Hepatocyte (in vitro differentiated cells): Measurements from ENCODE around the gene LSM12. TPM values are rescaled to one million over a fixed set of nuclear protein-coding genes. Genes with fewer than 3 reads are reported as not detected.
"Not testable (repeated sequence)": the region's sequence is repeated elsewhere in the genome, so short reads cannot be mapped to it uniquely, and the experiment has no call there.

Experiments
- DNase-seq: peaks from one replicate; pipeline ENCODE4 v3.0.0-alpha.2; 2016; ENCODE audit warnings: low spot score
- H2AFZ ChIP-seq: fragments of 200-600 bp; sonication (generic); 2 replicates; pipeline ENCODE4 v1.6.0; 2016; ENCODE audit warnings: antibody characterized with exemption, mild to moderate bottlenecking
- H3K27ac ChIP-seq: fragments of 200-600 bp; sonication (generic); 2 replicates; pipeline ENCODE4 v1.5.1; 2016; ENCODE audit warnings: mild to moderate bottlenecking
- H3K27me3 ChIP-seq: fragments of 200-600 bp; sonication (generic); 2 replicates; pipeline ENCODE4 v1.6.1; 2016
- H3K36me3 ChIP-seq: fragments of 200-600 bp; sonication (generic); replicated peaks from 2 replicates; pipeline ENCODE4 v1.5.1; 2016; ENCODE audit warnings: low read depth; ENCODE audit not compliant: insufficient read depth
- H3K4me1 ChIP-seq: fragments of 200-600 bp; sonication (generic); 2 replicates; pipeline ENCODE4 v1.5.1; 2016; ENCODE audit warnings: mild to moderate bottlenecking, moderate library complexity; ENCODE audit not compliant: insufficient read depth
- H3K4me2 ChIP-seq: fragments of 200-600 bp; sonication (generic); 2 replicates; pipeline ENCODE4 v1.6.0; 2016
- H3K4me3 ChIP-seq: fragments of 200-600 bp; sonication (generic); 2 replicates; pipeline ENCODE4 v1.5.1; 2016; ENCODE audit warnings: mild to moderate bottlenecking
- H3K79me2 ChIP-seq: fragments of 200-600 bp; sonication (generic); 2 replicates; pipeline ENCODE4 v1.6.0; 2017; ENCODE audit warnings: mild to moderate bottlenecking
- H3K9me2 ChIP-seq: fragments of 200-600 bp; sonication (generic); replicated peaks from 2 replicates; pipeline ENCODE4 v1.6.0; 2017; ENCODE audit warnings: mild to moderate bottlenecking; ENCODE audit not compliant: insufficient read depth
- H3K9me3 ChIP-seq: fragments of 200-600 bp; sonication (generic); 2 replicates; pipeline ENCODE4 v1.5.1; 2016; ENCODE audit warnings: low read depth, mild to moderate bottlenecking
- H4K20me1 ChIP-seq: fragments of 200-600 bp; sonication (generic); 2 replicates; pipeline ENCODE4 v1.6.0; 2016; ENCODE audit warnings: mild to moderate bottlenecking; ENCODE audit not compliant: insufficient read depth, poor library complexity, severe bottlenecking
- EZH2 ChIP-seq: fragments of 200-600 bp; sonication (generic); IDR thresholded peaks from 2 replicates; pipeline ENCODE4 v1.6.1; 2016; ENCODE audit warnings: antibody characterized with exemption, mild to moderate bottlenecking, borderline replicate concordance
- EZH2phosphoT487 ChIP-seq: fragments of 200-600 bp; sonication (generic); IDR thresholded peaks from one replicate; pipeline ENCODE4 v1.6.1; 2018; ENCODE audit warnings: antibody characterized with exemption, mild to moderate bottlenecking, low read depth, moderate library complexity; ENCODE audit not compliant: unreplicated experiment, severe bottlenecking
- WGBS: methylation state at CpG from one replicate; pipeline ENCODE4 v1.1.6; 2016; ENCODE audit warnings: low lambda C conversion rate; ENCODE audit errors: missing lambda C conversion rate; 5-methylcytosine and 5-hydroxymethylcytosine counted together
- polyA plus RNA-seq: library from polyadenylated mRNA; unstranded; fragments of >200 nt; fragmentation: Nextera tagmentation; extraction: Ambion mirVana; gene quantifications from 2 replicates; pipeline ENCODE4 v1.2.1, GENCODE V29; 2016
- total RNA-seq: library from RNA; depleted of rRNA; stranded (reverse); fragments of >200 nt; gene quantifications from 2 replicates; pipeline ENCODE4 v1.2.3, GENCODE V29; 2014
- TF ChIP-seq, protein P1 (sequence below): fragments of 200-600 bp; sonication (generic); IDR thresholded peaks from 2 replicates; pipeline ENCODE4 v1.5.1; 2016; ENCODE audit warnings: antibody characterized with exemption, mild to moderate bottlenecking; ENCODE audit not compliant: poor library complexity

Gene LSM12
- total and polyA plus RNA-seq, 2 experiments from 2014 or later = 40.4 to 44.5 TPM

DNA sequence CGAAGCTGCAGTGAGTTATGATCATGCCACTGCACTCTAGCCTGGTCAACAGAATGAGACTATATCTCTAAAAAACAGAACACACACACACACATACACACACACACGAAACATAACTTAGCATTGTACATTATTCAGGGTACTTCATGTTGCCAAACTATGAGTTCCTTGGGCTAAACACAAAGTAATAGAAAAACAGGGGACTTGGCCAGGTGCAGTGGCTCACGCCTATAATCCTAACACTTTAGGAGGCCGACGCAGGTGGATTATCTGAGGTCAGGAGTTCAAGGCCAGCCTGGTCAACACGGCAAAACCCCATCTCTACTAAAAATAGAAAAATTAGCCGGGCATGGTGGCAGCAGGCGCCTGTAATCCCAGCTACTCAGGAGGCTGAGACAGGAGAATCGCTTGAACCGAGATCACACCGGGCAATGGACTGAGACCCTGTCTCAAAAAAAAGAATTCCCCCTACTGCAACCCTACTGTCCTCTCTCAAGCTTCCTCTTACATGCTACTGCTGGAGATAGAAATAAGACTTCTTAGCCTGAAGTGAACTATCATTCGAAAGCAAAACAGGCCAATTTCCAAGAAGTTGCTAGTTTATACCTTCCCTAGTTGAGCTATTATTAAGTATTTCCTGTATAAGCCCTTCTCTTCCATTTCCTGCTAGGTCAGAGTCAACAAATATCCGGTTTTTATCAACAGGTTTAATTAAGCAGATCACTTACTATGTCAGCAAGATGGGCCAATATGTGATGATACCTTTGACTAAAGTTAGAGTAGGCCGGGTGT is 7.2 kb downstream of the LSM12 start:
- Histone ChIP-seq H4K20me1 (peaks cover 55% of the 10 kb centered on the region), H3K9me2 (no peaks in the 10 kb centered on the region), H3K79me2 (peaks cover 100% of the 10 kb centered on the region), H3K4me2 (no peak overlapping the region), H3K9me3 (no peaks in the 10 kb centered on the region), H3K4me1 (peaks cover 1% of the 10 kb centered on the region), H3K36me3 (peaks cover 5% of the 10 kb centered on the region), H3K27me3 (no peaks in the 10 kb centered on the region), H3K27ac (no peak overlapping the region), H3K4me3 (no peak overlapping the region), H2AFZ (no peak overlapping the region)
- WGBS = 90% methylated on average over 14 of the region's 14 CpGs
- no peak for TF ChIP-seq EZH2phosphoT487
- TF ChIP-seq, protein P1, sequence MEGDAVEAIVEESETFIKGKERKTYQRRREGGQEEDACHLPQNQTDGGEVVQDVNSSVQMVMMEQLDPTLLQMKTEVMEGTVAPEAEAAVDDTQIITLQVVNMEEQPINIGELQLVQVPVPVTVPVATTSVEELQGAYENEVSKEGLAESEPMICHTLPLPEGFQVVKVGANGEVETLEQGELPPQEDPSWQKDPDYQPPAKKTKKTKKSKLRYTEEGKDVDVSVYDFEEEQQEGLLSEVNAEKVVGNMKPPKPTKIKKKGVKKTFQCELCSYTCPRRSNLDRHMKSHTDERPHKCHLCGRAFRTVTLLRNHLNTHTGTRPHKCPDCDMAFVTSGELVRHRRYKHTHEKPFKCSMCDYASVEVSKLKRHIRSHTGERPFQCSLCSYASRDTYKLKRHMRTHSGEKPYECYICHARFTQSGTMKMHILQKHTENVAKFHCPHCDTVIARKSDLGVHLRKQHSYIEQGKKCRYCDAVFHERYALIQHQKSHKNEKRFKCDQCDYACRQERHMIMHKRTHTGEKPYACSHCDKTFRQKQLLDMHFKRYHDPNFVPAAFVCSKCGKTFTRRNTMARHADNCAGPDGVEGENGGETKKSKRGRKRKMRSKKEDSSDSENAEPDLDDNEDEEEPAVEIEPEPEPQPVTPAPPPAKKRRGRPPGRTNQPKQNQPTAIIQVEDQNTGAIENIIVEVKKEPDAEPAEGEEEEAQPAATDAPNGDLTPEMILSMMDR = no peak
- TF ChIP-seq EZH2 = no peak
- no peak for DNase-seq

DNA sequence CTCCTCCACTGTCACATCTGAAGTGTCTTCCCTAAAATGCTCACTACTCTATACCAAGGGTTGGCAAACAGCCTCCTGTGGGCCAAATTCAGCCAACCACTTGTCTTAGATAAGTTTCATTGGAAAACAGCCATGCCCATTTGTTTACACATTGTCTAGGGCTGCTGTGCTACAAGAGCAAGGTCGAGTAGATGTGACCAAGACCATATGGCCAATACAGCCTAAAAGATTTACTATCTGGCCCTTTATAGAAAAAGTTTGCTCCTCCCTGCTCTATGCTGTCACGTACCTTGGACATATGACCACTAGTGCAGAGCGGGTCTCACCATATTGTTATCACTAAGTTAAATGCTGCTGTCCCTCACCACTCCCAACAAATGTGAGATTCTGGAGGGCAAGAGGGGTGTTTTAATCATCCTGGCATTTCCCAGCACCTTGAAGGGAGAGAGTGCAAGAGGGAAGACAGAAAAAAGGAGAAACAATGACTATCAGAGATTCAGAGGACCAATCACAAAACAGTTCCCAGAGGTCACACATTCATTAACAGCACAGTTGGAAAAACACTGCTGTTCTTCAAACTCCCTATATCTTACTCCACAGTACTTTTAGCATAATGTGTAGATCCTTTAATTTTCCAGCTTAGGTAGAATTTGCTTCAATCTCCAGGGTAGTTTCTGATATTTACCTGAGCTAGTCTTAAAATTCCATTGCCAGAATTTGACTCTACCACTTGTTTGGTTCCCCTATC is 13.2 kb downstream of the LSM12 start:
- Histone ChIP-seq H3K4me1 (no peaks in the 10 kb centered on the region), H3K4me2 (no peak overlapping the region), H3K9me2 (no peaks in the 10 kb centered on the region), H4K20me1 (peaks cover 48% of the 10 kb centered on the region), H3K36me3 (no peaks in the 10 kb centered on the region), H3K27ac (no peak overlapping the region), H3K4me3 (no peak overlapping the region), H3K27me3 (no peaks in the 10 kb centered on the region), H3K9me3 (no peaks in the 10 kb centered on the region), H2AFZ (no peak overlapping the region), H3K79me2 (peaks cover 94% of the 10 kb centered on the region)
- TF ChIP-seq, protein P1 = no peak
- no peak for TF ChIP-seq EZH2
- TF ChIP-seq EZH2phosphoT487 = no peak
- WGBS = 80% methylated on average over 3 of the region's 3 CpGs
- no peak for DNase-seq

DNA sequence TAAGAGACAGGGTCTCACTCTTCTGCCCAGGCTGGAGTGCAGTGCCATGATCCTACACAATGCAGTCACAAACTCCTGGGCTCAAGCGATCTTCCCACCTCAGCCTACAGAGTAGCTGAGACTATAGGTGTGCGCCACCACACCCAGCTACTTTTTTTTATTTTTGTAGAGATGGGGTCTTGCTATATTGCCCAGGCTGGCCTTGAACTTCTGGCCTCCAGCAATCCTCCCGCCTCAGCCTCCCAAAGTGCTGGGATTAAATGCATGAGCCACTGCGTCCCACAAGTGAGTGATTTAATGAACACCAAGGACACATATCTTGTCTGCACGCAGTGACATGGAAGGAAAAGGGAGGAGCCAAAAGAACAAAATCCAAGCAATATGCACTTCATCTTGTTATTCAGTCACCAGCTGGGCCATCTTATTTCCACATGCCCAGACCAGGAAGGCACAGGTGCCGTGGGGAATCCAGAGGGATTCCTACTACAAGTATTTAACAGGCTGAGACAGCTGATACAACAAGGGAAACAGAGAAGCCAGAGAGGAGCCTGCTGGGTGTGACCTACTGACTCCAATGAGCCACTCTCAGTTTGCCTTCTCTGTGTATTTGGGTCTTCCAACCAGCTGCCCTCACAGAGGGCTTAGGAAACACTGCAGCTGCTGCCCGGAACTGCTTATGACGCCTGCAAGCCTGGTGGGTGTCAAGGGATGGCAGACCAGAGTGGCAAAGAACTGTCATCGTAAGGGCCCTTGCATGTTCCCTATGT is 17.0 kb downstream of the LSM12 start:
- no peak for TF ChIP-seq EZH2phosphoT487
- no peak for TF ChIP-seq EZH2
- TF ChIP-seq, protein P1 = no peak
- H3K79me2 ChIP-seq = peaks cover 90% of the 10 kb centered on the region

DNA sequence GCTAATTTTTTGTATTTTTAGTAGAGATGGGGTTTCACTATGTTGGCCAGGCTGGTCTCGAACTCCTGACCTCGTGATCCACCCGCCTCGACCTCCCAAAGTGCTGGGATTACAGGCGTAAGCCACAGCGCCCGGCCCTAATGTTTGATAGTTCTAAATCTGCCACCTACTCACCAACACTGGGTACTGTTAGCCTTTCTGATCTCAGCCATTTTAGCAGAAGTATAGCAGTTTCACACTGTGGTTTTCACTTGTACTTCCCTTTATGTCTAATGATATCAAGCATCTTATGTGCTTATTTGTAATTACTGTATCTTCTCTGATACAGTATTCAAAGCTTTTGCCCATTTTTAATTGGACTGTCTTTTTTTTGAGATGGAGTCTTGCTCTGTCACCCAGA is 19.6 kb downstream of the LSM12 start:
- H2AFZ ChIP-seq, H3K4me1 ChIP-seq, H3K4me2 ChIP-seq, H3K9me2 ChIP-seq, H3K9me3 ChIP-seq, H3K4me3 ChIP-seq, H3K27me3 ChIP-seq, H3K36me3 ChIP-seq, H3K27ac ChIP-seq, DNase-seq: not testable (repeated sequence)
- Histone ChIP-seq H4K20me1 (peaks cover 43% of the 10 kb centered on the region), H3K79me2 (peaks cover 77% of the 10 kb centered on the region)
- 98% methylated on average over 6 of the region's 7 CpGs for WGBS

More for the DNA sequence above, 17.0 kb downstream of the LSM12 start:
- Histone ChIP-seq H3K4me2 (no peak overlapping the region), H4K20me1 (peaks cover 38% of the 10 kb centered on the region), H3K27ac (no peak overlapping the region), H3K27me3 (no peaks in the 10 kb centered on the region), H3K36me3 (no peaks in the 10 kb centered on the region), H2AFZ (no peak overlapping the region), H3K9me2 (no peaks in the 10 kb centered on the region), H3K4me1 (no peaks in the 10 kb centered on the region), H3K9me3 (no peaks in the 10 kb centered on the region), H3K4me3 (no peak overlapping the region)
- DNase-seq = no peak
- WGBS = 98% methylated on average over 9 of the region's 9 CpGs
